Kidney epithelial cell (primary cell): ENCODE results near the gene POU2F1. TPM values are rescaled to one million over a fixed set of nuclear protein-coding genes. Genes with fewer than 3 reads are reported as not detected.
A peak's percentile ranks its signal among the peaks of the same experiment; 100 is the strongest.

ENCODE experiments used
- DNase-seq: peaks from one replicate; pipeline ENCODE4 v3.0.0-alpha.2; 2010; ENCODE audit warnings: low read depth
- H3K27me3 ChIP-seq: 2 replicates; pipeline ENCODE4 v1.6.0; 2011; ENCODE audit warnings: low read length; ENCODE audit not compliant: control insufficient read depth, insufficient read depth
- H3K36me3 ChIP-seq: 2 replicates; pipeline ENCODE4 v1.5.1; 2011; ENCODE audit warnings: low read length; ENCODE audit not compliant: control insufficient read depth, insufficient read depth
- H3K4me3 ChIP-seq: 2 replicates; pipeline ENCODE4 v1.5.1; 2011; ENCODE audit warnings: low read depth, mild to moderate bottlenecking, control low read depth, low read length
- CTCF ChIP-seq: IDR thresholded peaks from 2 replicates; pipeline ENCODE4 v1.5.1; 2011; ENCODE audit warnings: mild to moderate bottlenecking, moderate library complexity, low read length, control low read depth, inconsistent platforms; ENCODE audit not compliant: insufficient read depth, poor library complexity, severe bottlenecking
- total RNA-seq: library from RNA; depleted of rRNA; stranded (reverse); fragments of >200 nt; gene quantifications from 2 replicates; pipeline ENCODE4 v1.2.3, GENCODE V29; 2015

POU2F1 gene
- total RNA-seq, 1 donor from 2014 or later, result 8.4 TPM

- DNase-seq, result no peak
- Histone ChIP-seq H3K27me3 (no peaks in the 10 kb centered on the region), H3K4me3 (no peak overlapping the region), H3K36me3 (no peaks in the 10 kb centered on the region)
- no peak for TF ChIP-seq CTCF
Measured at GRCh38 chr1:167272369-167272957, 51.8 kb downstream of the POU2F1 start.

- no peaks in the 10 kb centered on the region for H3K36me3 ChIP-seq
- DNase-seq, result peak; percentile 43
- no peaks in the 10 kb centered on the region for H3K27me3 ChIP-seq
- TF ChIP-seq CTCF, result no peak
- no peak overlapping the region for H3K4me3 ChIP-seq
Measured at GRCh38 chr1:167273027-167273800, 52.5 kb downstream of the POU2F1 start.

DNA sequence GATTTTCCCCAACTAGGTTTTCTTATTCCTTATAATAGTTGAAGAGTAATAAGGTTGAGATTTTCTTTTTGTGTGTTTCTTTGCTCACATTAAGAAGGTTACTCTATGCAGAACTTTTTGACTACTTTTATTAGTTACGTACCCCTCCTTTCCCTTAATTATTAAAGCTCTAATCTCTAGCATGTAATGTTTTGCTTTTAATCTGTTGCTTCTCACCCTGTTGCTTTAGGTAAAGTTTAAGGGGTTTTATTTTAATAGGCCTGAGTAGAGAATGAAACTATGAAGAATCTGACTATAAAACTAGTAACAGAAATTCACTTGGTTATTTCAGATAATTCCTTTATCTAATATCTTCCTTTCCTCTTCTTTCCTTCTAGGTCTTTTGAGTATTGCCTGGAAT is 53.4 kb downstream of the POU2F1 start:
- DNase-seq, result no peak
- Histone ChIP-seq H3K36me3 (no peaks in the 10 kb centered on the region), H3K27me3 (no peaks in the 10 kb centered on the region), H3K4me3 (no peak overlapping the region)
- TF ChIP-seq CTCF, result no peak

DNA sequence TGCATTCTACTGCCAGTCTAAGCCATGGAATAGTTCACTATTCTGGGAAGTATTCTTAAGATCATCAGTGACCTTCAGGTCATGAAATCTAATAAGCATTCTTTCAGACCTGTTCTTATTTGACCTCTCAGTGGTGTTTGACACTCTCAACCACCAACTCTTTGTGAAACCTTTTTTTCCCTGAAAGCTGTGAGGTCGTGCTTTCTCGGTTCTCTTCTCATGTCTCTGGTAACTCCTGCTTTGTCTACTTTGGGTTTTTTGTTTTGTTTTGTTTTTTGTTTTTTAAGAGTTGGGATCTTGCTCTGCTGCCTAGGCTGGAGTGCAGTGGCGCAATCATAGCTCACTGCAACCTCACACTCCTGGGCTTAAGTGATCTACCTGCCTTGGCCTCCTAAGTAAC is 56.3 kb downstream of the POU2F1 start:
- no peaks in the 10 kb centered on the region for H3K36me3 ChIP-seq
- H3K27me3 ChIP-seq, result no peaks in the 10 kb centered on the region
- no peak overlapping the region for H3K4me3 ChIP-seq
- no peak for TF ChIP-seq CTCF
- no peak for DNase-seq

DNA sequence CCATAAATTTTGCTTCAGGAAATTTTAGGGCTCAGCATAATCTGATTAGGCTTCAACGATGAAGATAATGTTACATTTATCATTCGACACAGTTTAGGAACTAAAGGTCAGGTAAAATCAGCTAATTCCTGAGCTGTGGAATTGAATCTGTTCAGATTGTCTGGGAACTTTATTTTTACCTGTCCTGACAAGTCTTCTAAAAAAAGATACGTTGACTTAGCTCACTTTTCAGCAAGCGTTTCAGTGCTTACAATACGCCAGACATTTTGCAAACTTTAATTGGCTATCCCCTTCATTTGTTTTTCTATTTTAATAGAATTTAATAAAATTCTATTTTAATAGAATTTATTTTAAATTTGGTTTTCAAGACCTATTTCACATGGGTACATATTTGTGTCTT is 57.8 kb downstream of the POU2F1 start:
- DNase-seq, result no peak
- Histone ChIP-seq H3K36me3 (no peaks in the 10 kb centered on the region), H3K4me3 (no peak overlapping the region), H3K27me3 (no peaks in the 10 kb centered on the region)
- TF ChIP-seq CTCF, result no peak
